ENCODE results near the gene CXCR3.
"Not testable (repeated sequence)": the region's sequence is repeated elsewhere in the genome, so short reads cannot be mapped to it uniquely, and the experiment has no call there.

CXCR3 gene

GRCh38 chrX:71618303-71618721, at the start of gene CXCR3:
Gene CXCR3 (minus strand): TSS chrX:71618511. CDS start chrX:71618449, 62 bp downstream.
- no peak for DNase-seq

- DNase-seq = no peak
Measured at GRCh38 chrX:71667328-71668247, 49.3 kb upstream of the CXCR3 start, which contains the start of gene LOC101059915. Gene LOC101059915 (plus strand): TSS chrX:71667546.

GRCh38 chrX:71666240-71667223, 48.2 kb upstream of the CXCR3 start:
- no peak for DNase-seq

- DNase-seq = no peak
Measured at GRCh38 chrX:71665747-71666146, 47.4 kb upstream of the CXCR3 start.

GRCh38 chrX:71664889-71665491, 46.7 kb upstream of the CXCR3 start:
- DNase-seq = no peak

- DNase-seq = not testable (repeated sequence)
Measured at GRCh38 chrX:71664202-71664601, 45.9 kb upstream of the CXCR3 start.

GRCh38 chrX:71663238-71663637, 44.9 kb upstream of the CXCR3 start:
- not testable (repeated sequence) for DNase-seq

GRCh38 chrX:71662654-71663053, 44.3 kb upstream of the CXCR3 start:
- DNase-seq = not testable (repeated sequence)

- no peak for DNase-seq
Measured at GRCh38 chrX:71661919-71662318, 43.6 kb upstream of the CXCR3 start.

- DNase-seq = no peak
Measured at GRCh38 chrX:71660562-71661416, 42.5 kb upstream of the CXCR3 start.

- no peak for DNase-seq
Measured at GRCh38 chrX:71659959-71660358, 41.6 kb upstream of the CXCR3 start.

- DNase-seq = no peak
Measured at GRCh38 chrX:71659342-71659741, 41.0 kb upstream of the CXCR3 start.

- no peak for DNase-seq
Measured at GRCh38 chrX:71657267-71657666, 39.0 kb upstream of the CXCR3 start.

- DNase-seq = no peak
Measured at GRCh38 chrX:71653344-71653743, 35.0 kb upstream of the CXCR3 start.

GRCh38 chrX:71652405-71652804, 34.1 kb upstream of the CXCR3 start:
- DNase-seq = peak; percentile 53

GRCh38 chrX:71650333-71650969, 32.1 kb upstream of the CXCR3 start:
- no peak for DNase-seq

- DNase-seq = not testable (repeated sequence)
Measured at GRCh38 chrX:71644406-71644805, 26.1 kb upstream of the CXCR3 start.

GRCh38 chrX:71640002-71640401, 21.7 kb upstream of the CXCR3 start:
- DNase-seq = no peak

- no peak for DNase-seq
Measured at GRCh38 chrX:71638409-71638808, 20.1 kb upstream of the CXCR3 start.

- DNase-seq = no peak
Measured at GRCh38 chrX:71637848-71638247, 19.5 kb upstream of the CXCR3 start.

- DNase-seq = no peak
Measured at GRCh38 chrX:71637253-71637618, 18.9 kb upstream of the CXCR3 start.
